Naive thymus-derived CD4-positive, alpha-beta T cell (primary cell): ENCODE measurements around the gene EHBP1L1. TPM values are rescaled to one million over a fixed set of nuclear protein-coding genes. Genes with fewer than 3 reads are reported as not detected.

Experiments used
- ATAC-seq: fragments of 150-1000 bp; cut with Tn5 transposase; 2 replicates; pipeline ENCODE4 v1.10.0; 2021; ENCODE audit warnings: mild to moderate bottlenecking, moderate library complexity
- CTCF ChIA-PET: fragments of 350-600 bp; sonication (Branson Sonifier 250); formaldehyde crosslinking; loops from one replicate; lab custom pipeline; 2021; ENCODE audit warnings: antibody characterized with exemption; lab: Charles Lee
- POLR2A ChIA-PET: fragments of 350-600 bp; sonication (Branson Sonifier 250); formaldehyde crosslinking; loops from one replicate; lab custom pipeline; 2021; ENCODE audit warnings: antibody characterized with exemption, inconsistent platforms; lab: Charles Lee
- DNase-seq, 9 donors: peaks; one replicate each; pipeline versions ENCODE4 v3.0.0 to v3.0.0-alpha.2; 2020 to 2022; ENCODE audit warnings: mixed read lengths in 1 of 9
- H3K27ac ChIP-seq: one replicate; pipeline ENCODE4 v1.7.0; 2013; ENCODE audit warnings: mild to moderate bottlenecking, low read depth, low read length, moderate library complexity
- H3K27me3 ChIP-seq, 2 donors: one replicate each; pipeline ENCODE4 v1.7.0; 2013; ENCODE audit warnings: low read length in 2 of 2, mild to moderate bottlenecking in 2 of 2, moderate library complexity in 2 of 2; ENCODE audit not compliant: control insufficient read depth in 2 of 2, insufficient read depth in 2 of 2
- H3K36me3 ChIP-seq, 3 experiments: 1 replicate in 2 of 3; 2 replicates in 1 of 3; pipeline ENCODE4 v1.7.0; 2013; ENCODE audit warnings: low read length in 3 of 3, mild to moderate bottlenecking in 3 of 3, moderate library complexity in 1 of 3; ENCODE audit not compliant: insufficient read depth in 3 of 3, control insufficient read depth in 2 of 3
- H3K4me1 ChIP-seq, 2 donors: one replicate each; pipeline ENCODE4 v1.7.0; 2013; ENCODE audit warnings: low read length in 2 of 2, mild to moderate bottlenecking in 2 of 2, moderate library complexity in 1 of 2; ENCODE audit not compliant: control insufficient read depth in 2 of 2, insufficient read depth in 2 of 2
- H3K4me3 ChIP-seq: 2 replicates; pipeline ENCODE4 v1.7.0; 2013; ENCODE audit warnings: mild to moderate bottlenecking, low read length
- H3K9me3 ChIP-seq, 3 experiments: 1 replicate in 2 of 3; 2 replicates in 1 of 3; pipeline ENCODE4 v1.7.0; 2013; ENCODE audit warnings: low read length in 3 of 3; ENCODE audit not compliant: control insufficient read depth in 2 of 3
- H3K27ac Mint-ChIP-seq, 9 donors: one replicate each; pipeline ENCODE4 v1.8.0; 2020 to 2022; ENCODE audit warnings: mixed read lengths in 9 of 9, mild to moderate bottlenecking in 8 of 9, moderate library complexity in 5 of 9, inconsistent platforms in 2 of 9
- H3K27me3 Mint-ChIP-seq, 5 donors: one replicate each; pipeline ENCODE4 v1.8.0; 2021 to 2022; ENCODE audit warnings: mixed read lengths in 5 of 5, mild to moderate bottlenecking in 1 of 5
- H3K36me3 Mint-ChIP-seq, 5 donors: one replicate each; pipeline ENCODE4 v1.8.0; 2020 to 2022; ENCODE audit warnings: mixed read lengths in 5 of 5, mild to moderate bottlenecking in 3 of 5, inconsistent platforms in 1 of 5
- H3K4me1 Mint-ChIP-seq, 7 donors: one replicate each; pipeline ENCODE4 v1.8.0; 2020 to 2022; ENCODE audit warnings: mixed read lengths in 7 of 7, mild to moderate bottlenecking in 3 of 7, inconsistent platforms in 1 of 7
- H3K4me3 Mint-ChIP-seq, 10 donors: one replicate each; pipeline ENCODE4 v1.8.0; 2020 to 2022; ENCODE audit warnings: mild to moderate bottlenecking in 10 of 10, mixed read lengths in 10 of 10, moderate library complexity in 6 of 10, inconsistent platforms in 2 of 10
- H3K9me3 Mint-ChIP-seq, 11 donors: one replicate each; pipeline ENCODE4 v1.8.0; 2020 to 2022; ENCODE audit warnings: mixed read lengths in 11 of 11, mild to moderate bottlenecking in 4 of 11, inconsistent platforms in 1 of 11, moderate library complexity in 1 of 11
- intact Hi-C, 2 donors: fragments of 100-400 bp; cut with micrococcal nuclease; formaldehyde crosslinking; loops; one replicate each; pipeline ENCODE4 v1.15.1; 2023
- polyA plus RNA-seq, 2 donors: library from polyadenylated mRNA; unstranded; fragments of 300-500 nt; fragmentation: Illumina TruSeq; gene quantifications; one replicate each; pipeline ENCODE4 v1.2.3, GENCODE V29; 2021
- total RNA-seq, 6 experiments: library from RNA in 5 of 6; stranded (reverse) in 5 of 6; gene quantifications; 1 replicate in 5 of 6; 2 replicates in 1 of 6; pipeline ENCODE4 v1.2.3 and lab custom pipeline; 2021 to 2026

The EHBP1L1 gene
- total and polyA plus RNA-seq, 7 experiments from 2014 or later, result 12.3 to 207 (median 121) TPM

DNA sequence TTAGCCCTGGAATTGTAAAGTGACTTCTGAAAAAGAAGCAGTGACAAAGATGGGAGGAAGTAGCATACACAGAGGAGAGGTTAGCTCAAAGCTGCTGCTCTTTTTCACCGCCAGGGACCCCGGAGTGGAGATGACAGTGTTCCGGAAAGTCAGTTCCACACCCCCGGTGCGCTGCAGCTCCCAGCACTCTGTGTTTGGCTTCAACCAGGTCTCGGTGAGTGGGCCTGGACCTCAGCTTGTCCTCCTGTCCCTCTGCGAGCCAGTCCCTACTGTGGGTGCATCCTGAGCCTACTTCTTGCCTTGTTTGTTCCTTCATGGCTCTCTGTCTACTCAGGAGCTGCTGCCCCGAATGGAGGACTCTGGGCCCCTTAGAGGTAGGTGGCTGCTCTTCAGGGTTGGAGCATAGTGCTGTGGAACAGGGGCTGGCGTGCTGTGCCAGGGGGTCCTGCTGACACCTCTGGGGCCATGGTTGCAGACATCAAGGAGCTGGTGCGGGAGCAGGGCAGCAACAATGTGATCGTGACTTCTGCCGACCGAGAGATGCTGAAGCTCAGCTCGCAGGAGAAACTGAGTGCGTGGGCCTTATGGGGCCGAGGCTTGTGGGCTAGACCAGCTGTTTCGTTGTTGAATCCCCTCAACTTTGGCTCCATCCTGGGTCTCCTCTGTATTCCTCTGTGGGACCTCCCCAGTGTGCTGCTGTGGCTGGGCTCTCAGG is 41.4 kb downstream of the EHBP1L1 start:
- H3K4me1 Mint-ChIP-seq, result peaks cover 16 to 33% (median 24%) of the 10 kb centered on the region in 7 donors
- DNase-seq (no peak), ATAC-seq (no peak)
- peaks cover 0 to 22% (median 3%) of the 10 kb centered on the region in 5 donors for H3K36me3 Mint-ChIP-seq
- Histone ChIP-seq H3K4me3 (peak overlapping the region; percentile 72), H3K36me3 (peaks cover 12 to 68% (median 20%) of the 10 kb centered on the region in 3 experiments), H3K27ac (peak overlapping the region; percentile 91), H3K27me3 (no peaks in the 10 kb centered on the region), H3K4me1 (peaks cover 23 to 27% of the 10 kb centered on the region in 2 donors), H3K9me3 (no peaks in the 10 kb centered on the region)
- H3K27ac Mint-ChIP-seq, result peak overlapping the region; percentile 60 to 95 (median 90)
- peak overlapping the region; percentile 91 to 99 (median 94) for H3K4me3 Mint-ChIP-seq
- peaks cover 0 to 6% (median 0%) of the 10 kb centered on the region in 5 donors for H3K27me3 Mint-ChIP-seq
- intact Hi-C loops, result loop anchor here in 1 of 2 donors (5.0 kb wide), 1 partner anchor 1300 kb away; the partner anchor contains the start of genes PRDX5 and TRMT112
- H3K9me3 Mint-ChIP-seq, result peaks cover 0 to 2% (median 0%) of the 10 kb centered on the region in 11 donors
- CTCF ChIA-PET, result interaction anchor here (0.5 to 0.7 kb wide), 2 partner anchors 21 to 46 kb away, joined by 3 to 4 read pairs; partner anchors contain the start of gene SIPA1
- POLR2A ChIA-PET, result interaction anchor here (0.5 to 6.7 kb wide), 9 partner anchors 9 to 118 kb away, joined by 3 to 52 read pairs (median 4); partner anchors contain the start of genes MALAT1, RELA and SIPA1

DNA sequence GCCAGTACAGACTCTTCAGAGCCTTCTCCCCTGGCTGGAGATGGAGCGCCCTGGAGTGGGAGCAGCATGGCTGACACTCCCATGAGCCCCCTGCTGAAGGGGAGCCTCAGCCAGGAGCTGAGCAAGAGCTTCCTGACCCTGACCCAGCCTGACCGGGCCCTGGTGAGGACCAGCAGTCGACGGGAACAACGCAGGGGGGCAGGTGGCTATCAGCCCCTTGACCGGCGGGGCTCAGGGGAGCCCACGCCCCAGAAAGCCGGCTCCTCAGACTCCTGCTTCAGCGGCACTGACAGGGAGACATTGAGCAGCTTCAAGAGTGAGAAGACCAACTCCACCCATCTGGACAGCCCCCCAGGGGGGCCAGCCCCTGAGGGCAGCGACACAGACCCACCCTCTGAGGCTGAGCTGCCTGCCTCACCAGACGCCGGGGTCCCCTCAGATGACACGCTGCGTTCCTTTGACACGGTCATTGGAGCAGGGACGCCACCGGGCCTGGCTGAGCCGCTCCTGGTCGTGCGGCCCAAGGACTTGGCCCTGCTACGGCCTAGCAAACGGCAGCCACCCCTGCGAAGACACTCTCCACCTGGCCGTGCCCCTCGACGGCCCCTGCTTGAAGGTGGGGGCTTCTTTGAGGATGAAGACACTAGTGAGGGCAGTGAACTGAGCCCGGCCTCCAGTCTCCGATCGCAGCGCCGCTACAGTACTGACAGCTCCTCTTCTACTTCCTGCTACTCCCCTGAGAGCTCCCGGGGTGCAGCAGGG is 42.3 kb downstream of the EHBP1L1 start:
- H3K27ac Mint-ChIP-seq, result peak overlapping the region in 2 of 9 donors; percentile 31 to 33
- ChIA-PET POLR2A (interaction anchor here (0.7 to 6.7 kb wide), 4 partner anchors 10 to 44 kb away, joined by 3 to 52 read pairs (median 24); partner anchors contain the start of genes RELA and SIPA1), CTCF (no interaction called here)
- peaks cover 0 to 6% (median 0%) of the 10 kb centered on the region in 5 donors for H3K27me3 Mint-ChIP-seq
- Histone ChIP-seq H3K4me1 (peaks cover 14 to 18% of the 10 kb centered on the region in 2 donors), H3K27ac (no peak overlapping the region), H3K27me3 (no peaks in the 10 kb centered on the region), H3K4me3 (no peak overlapping the region), H3K9me3 (no peaks in the 10 kb centered on the region), H3K36me3 (peaks cover 12 to 75% (median 24%) of the 10 kb centered on the region in 3 experiments)
- no peak for ATAC-seq
- DNase-seq, result no peak
- peaks cover 12 to 24% (median 19%) of the 10 kb centered on the region in 7 donors for H3K4me1 Mint-ChIP-seq
- intact Hi-C loops, result loop anchor here in 1 of 2 donors (5.0 kb wide), 1 partner anchor 1301 kb away; the partner anchor contains the start of genes PRDX5 and TRMT112
- H3K9me3 Mint-ChIP-seq, result peaks cover 0 to 2% (median 0%) of the 10 kb centered on the region in 11 donors
- peaks cover 0 to 20% (median 6%) of the 10 kb centered on the region in 5 donors for H3K36me3 Mint-ChIP-seq
- peak overlapping the region in 5 of 10 donors; percentile 17 to 99 (median 95) for H3K4me3 Mint-ChIP-seq

DNA sequence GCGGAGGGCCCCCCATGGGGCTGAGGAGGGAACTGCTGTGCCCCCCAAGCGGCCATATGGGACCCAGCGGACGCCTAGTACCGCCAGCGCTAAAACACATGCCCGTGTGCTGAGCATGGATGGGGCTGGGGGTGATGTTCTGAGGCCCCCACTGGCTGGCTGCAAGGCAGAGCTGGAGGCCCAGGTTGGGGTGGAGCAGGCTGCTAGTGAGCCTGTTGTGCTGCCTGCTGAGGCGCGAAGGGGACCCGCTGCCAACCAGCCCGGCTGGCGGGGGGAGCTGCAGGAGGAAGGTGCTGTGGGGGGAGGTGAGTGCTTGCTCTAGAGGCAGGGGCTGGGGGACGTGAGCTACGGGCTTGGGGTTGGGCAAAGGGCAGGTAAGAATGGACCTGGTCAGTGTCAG is 42.9 kb downstream of the EHBP1L1 start:
- Mint-ChIP-seq H3K27me3 (peaks cover 0 to 6% (median 0%) of the 10 kb centered on the region in 5 donors), H3K4me1 (peaks cover 12 to 23% (median 17%) of the 10 kb centered on the region in 7 donors), H3K4me3 (peak overlapping the region in 2 of 10 donors; percentile 36 to 71), H3K36me3 (peaks cover 0 to 20% (median 6%) of the 10 kb centered on the region in 5 donors), H3K27ac (peak overlapping the region in 1 of 9 donors; percentile 62), H3K9me3 (peaks cover 0 to 2% (median 0%) of the 10 kb centered on the region in 11 donors)
- H3K4me3 ChIP-seq, result no peak overlapping the region
- no peaks in the 10 kb centered on the region for H3K9me3 ChIP-seq
- intact Hi-C loops, result loop anchor here in 1 of 2 donors (5.0 kb wide), 1 partner anchor 1301 kb away; the partner anchor contains the start of genes PRDX5 and TRMT112
- POLR2A ChIA-PET, result no interaction called here
- DNase-seq (no peak), ATAC-seq (no peak)
- peaks cover 12 to 79% (median 27%) of the 10 kb centered on the region in 3 experiments for H3K36me3 ChIP-seq
- no peaks in the 10 kb centered on the region for H3K27me3 ChIP-seq
- peaks cover 13 to 16% of the 10 kb centered on the region in 2 donors for H3K4me1 ChIP-seq
- no peak overlapping the region for H3K27ac ChIP-seq
- CTCF ChIA-PET, result no interaction called here

DNA sequence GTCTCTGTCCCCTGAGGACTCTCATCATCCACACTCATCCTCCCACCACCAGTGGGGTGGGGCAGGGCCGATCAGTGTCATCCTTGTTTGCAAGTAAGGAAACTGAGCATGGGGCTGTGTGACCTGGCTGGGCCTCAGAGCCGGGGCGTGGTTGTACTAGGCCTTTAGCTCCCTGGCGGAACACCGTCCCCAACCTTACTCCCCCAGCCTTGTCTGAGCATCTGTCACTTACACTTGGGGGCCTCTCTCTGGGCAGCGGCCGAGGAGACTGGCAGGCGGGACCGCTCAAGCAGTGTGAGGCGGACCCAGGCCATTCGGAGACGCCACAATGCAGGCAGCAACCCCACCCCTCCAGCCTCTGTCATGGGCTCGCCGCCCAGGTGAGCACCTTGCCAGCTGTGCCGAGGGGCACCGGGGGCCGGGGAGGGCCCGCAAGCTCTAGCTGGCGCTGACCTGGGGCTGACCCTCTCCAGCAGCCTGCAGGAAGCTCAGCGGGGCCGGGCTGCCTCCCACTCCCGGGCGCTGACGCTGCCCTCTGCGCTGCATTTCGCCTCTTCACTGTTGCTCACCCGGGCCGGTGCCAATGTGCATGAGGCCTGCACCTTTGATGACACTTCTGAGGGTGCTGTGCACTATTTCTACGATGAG is 43.6 kb downstream of the EHBP1L1 start:
- no peak overlapping the region for H3K4me3 ChIP-seq
- peaks cover 0 to 22% (median 6%) of the 10 kb centered on the region in 5 donors for H3K36me3 Mint-ChIP-seq
- no peaks in the 10 kb centered on the region for H3K9me3 ChIP-seq
- peaks cover 12 to 82% (median 28%) of the 10 kb centered on the region in 3 experiments for H3K36me3 ChIP-seq
- H3K4me1 ChIP-seq, result peaks cover 13 to 16% of the 10 kb centered on the region in 2 donors
- ATAC-seq, result no peak
- intact Hi-C loops, result loop anchor here in 1 of 2 donors (5.0 kb wide), 1 partner anchor 1302 kb away; the partner anchor contains the start of genes PRDX5 and TRMT112
- H3K9me3 Mint-ChIP-seq, result peaks cover 0 to 2% (median 0%) of the 10 kb centered on the region in 11 donors
- peak overlapping the region in 2 of 10 donors; percentile 36 to 71 for H3K4me3 Mint-ChIP-seq
- peaks cover 12 to 23% (median 15%) of the 10 kb centered on the region in 7 donors for H3K4me1 Mint-ChIP-seq
- POLR2A ChIA-PET, result no interaction called here
- H3K27me3 ChIP-seq, result no peaks in the 10 kb centered on the region
- peaks cover 0 to 6% (median 0%) of the 10 kb centered on the region in 5 donors for H3K27me3 Mint-ChIP-seq
- CTCF ChIA-PET, result interaction anchor here (0.6 kb wide), 1 partner anchor 59 kb away, joined by 3 read pairs; no protein-coding TSS in a partner anchor
- H3K27ac ChIP-seq, result no peak overlapping the region
- H3K27ac Mint-ChIP-seq, result no peak overlapping the region
- no peak for DNase-seq

DNA sequence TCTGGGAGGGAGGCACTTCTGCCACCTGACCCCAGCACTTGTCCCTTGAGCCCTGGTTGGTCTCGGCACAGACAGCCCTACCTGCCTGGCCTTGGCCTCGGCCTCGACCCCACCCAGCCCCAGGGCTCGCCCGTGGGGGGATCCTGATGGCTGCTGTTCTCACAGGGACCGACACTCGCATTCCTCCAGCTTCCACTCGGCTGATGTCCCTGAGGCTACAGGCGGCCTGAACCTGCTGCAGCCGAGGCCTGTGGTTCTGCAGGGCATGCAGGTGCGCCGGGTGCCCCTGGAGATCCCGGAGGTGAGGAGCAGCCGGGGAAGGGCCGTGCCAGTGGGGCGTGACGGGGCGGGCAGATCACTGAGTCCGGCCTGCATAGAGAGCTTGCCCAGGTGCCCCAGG is 44.8 kb downstream of the EHBP1L1 start:
- Mint-ChIP-seq H3K9me3 (no peaks in the 10 kb centered on the region), H3K4me3 (no peak overlapping the region), H3K36me3 (peaks cover 0 to 22% (median 6%) of the 10 kb centered on the region in 5 donors), H3K27ac (no peak overlapping the region), H3K27me3 (no peaks in the 10 kb centered on the region), H3K4me1 (peaks cover 11 to 22% (median 15%) of the 10 kb centered on the region in 7 donors)
- no peak for DNase-seq
- peaks cover 12 to 87% (median 30%) of the 10 kb centered on the region in 3 experiments for H3K36me3 ChIP-seq
- ATAC-seq, result no peak
- intact Hi-C loops, result no loop called here
- ChIA-PET POLR2A (interaction anchor here (1.1 to 1.4 kb wide), 2 partner anchors 19 to 32 kb away, joined by 3 to 6 read pairs; no protein-coding TSS in a partner anchor), CTCF (no interaction called here)
- no peak overlapping the region for H3K4me3 ChIP-seq
- no peak overlapping the region for H3K27ac ChIP-seq
- H3K9me3 ChIP-seq, result no peaks in the 10 kb centered on the region
- peaks cover 13 to 16% of the 10 kb centered on the region in 2 donors for H3K4me1 ChIP-seq
- no peaks in the 10 kb centered on the region for H3K27me3 ChIP-seq
